ENCODE measurements around the gene PMAIP1.
A peak's percentile ranks its signal among the peaks of the same experiment; 100 is the strongest.
"Not testable (repeated sequence)": the region's sequence is repeated elsewhere in the genome, so short reads cannot be mapped to it uniquely, and the experiment has no call there.

The PMAIP1 gene

DNA sequence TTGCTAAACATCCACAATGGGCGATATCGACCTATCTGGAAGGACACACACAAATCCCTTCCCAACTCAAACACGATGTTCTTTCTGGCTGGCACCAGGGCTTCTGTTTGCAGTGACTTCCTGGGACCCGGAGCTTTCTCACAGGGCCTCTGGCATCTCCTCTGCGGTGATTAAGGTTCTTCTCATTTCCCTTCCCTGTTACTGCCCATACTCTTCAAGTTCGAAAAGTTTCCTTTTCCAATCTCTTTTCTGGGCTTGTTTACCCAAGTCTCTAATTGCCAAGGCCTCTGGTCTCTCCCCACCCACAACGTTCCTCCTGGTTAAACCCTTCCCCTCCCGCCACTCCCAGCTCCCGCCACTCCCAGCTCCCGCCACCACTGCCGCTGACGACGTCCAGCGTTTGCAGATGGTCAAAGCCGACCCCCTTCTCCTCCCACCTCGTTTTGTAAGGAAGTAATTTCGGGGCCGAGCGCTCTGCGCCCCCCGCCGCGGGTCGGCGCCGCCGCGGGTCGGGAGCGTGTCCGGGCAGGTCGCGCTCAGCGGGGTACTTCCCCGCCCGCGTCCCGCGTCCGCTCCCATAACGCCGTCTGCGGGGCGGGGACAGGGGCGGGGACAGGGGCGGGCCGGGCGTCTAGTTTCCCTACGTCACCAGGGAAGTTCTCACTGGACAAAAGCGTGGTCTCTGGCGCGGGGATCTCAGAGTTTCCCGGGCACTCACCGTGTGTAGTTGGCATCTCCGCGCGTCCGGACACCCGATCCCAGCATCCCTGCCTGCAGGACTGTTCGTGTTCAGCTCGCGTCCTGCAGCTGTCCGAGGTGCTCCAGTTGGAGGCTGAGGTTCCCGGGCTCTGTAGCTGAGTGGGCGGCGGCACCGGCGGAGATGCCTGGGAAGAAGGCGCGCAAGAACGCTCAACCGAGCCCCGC, at the start of gene PMAIP1:
PMAIP1 (plus strand) TSS at position 699 of the 924 bp plus-strand sequence; CDS start at position 881, 182 bp downstream.
- DNase-seq (ENCODE audit: low read depth in 2 of 2) = peak; percentile 81 to 82

DNA sequence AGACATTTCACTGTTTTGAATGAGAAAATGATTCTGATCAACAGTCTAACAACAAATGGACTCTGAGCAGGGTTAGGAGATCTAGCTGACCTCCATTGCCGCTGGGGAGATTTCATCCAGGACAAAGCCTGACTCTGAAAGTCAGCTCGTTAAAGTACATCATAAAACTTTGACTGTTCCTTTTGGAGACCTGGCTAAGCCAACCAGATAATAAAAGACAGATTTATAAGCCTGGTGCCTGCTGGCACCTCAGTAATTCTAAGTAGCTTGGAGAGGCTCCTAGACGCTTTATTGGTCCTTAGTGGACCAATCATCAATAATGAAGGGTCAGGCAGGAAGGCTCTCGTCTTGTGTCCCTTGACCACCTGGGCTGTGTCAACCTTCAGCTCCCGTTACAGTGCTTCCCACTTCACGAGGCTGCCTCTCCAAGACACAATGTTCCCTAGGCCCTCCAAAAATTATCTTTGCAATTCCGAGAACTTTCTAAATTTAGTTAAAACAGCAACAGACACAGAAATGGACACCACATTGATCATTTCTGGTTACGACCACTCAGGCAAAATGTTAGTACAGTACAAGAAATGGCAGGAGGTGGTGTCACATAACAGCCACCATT, 47.9 kb upstream of the PMAIP1 start:
- no peak for DNase-seq (ENCODE audit: low read depth in 2 of 2)

DNA sequence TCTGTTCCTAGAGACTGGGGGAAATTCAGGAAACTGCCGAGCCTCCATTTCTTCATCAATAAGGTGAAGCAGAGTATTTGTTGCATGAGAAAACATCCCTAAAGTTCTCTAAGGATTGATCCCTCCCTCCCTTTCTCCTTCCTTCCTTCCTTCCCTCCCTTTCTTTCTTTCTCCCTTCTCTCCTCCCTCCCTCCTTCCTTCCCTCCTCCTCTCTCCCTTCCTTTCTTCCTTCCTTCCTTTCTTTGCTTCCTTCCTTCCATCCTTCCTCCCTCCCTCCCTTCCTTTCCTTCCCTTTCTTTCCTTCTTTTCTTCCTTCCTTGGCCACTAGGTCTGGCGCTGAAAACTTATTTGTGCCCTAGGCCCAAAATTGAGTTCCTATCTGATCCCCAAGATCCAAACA, 47.2 kb upstream of the PMAIP1 start:
- DNase-seq (ENCODE audit: low read depth in 2 of 2) = no peak

DNA sequence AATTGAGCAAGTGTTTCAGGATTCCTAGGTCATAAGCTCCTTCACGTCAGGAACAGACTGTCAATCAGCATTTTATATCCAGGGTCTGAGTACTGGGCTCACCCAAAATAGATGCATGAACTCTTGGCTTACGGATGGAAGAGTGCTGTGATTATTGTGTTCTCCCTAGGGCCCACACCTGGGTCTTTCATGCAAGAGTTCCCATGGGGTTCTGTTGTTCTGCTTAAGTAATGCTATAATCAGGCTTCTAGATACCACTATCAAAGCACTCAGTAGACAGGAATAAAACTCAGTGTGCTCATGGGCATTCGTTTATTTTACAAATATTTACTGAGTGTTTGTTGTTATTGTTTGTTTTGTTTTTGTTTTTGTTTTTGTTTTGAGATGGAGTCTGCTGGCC, 46.4 kb upstream of the PMAIP1 start:
- DNase-seq (ENCODE audit: low read depth in 2 of 2) = no peak

DNA sequence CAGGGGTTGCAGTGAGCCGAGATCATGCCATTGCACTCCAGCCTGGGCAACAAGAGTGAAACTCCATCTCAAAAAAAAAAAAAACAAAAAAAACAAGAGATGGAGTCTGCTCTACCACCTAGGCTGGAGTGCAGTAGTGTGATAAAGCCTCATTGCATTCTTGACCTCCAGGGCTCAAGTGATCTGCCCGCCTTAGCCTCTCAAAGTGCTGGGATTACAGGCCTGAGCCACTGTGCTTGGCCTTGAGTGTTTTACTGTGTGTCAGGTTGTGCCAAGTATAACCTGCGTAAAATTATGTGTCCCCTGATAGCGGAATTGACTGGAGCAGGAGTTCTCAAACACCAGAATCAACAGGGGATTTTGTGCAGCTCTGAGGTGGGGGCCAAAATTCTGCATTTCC, 45.8 kb upstream of the PMAIP1 start:
- DNase-seq (ENCODE audit: low read depth in 2 of 2) = not testable (repeated sequence)

DNA sequence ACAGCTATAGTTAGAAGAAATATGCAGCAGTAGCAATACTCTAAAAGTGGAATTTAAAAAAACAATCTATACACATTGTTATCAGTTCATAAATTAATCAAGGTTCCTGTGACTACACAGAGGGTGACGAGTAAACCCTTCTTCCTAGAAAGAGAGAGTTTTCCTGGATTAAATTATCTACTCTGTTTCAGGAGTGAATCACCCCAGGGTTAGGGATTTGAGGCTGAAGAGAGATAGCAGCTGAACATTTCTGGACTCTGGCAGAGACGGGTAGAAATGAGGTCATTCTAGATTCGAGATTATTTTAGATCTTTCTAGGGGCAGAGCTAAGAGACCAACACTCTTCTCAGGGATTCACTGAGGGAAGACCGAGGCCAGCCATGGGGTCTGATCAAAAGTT, 38.8 kb upstream of the PMAIP1 start:
- no peak for DNase-seq (ENCODE audit: low read depth in 2 of 2)

DNA sequence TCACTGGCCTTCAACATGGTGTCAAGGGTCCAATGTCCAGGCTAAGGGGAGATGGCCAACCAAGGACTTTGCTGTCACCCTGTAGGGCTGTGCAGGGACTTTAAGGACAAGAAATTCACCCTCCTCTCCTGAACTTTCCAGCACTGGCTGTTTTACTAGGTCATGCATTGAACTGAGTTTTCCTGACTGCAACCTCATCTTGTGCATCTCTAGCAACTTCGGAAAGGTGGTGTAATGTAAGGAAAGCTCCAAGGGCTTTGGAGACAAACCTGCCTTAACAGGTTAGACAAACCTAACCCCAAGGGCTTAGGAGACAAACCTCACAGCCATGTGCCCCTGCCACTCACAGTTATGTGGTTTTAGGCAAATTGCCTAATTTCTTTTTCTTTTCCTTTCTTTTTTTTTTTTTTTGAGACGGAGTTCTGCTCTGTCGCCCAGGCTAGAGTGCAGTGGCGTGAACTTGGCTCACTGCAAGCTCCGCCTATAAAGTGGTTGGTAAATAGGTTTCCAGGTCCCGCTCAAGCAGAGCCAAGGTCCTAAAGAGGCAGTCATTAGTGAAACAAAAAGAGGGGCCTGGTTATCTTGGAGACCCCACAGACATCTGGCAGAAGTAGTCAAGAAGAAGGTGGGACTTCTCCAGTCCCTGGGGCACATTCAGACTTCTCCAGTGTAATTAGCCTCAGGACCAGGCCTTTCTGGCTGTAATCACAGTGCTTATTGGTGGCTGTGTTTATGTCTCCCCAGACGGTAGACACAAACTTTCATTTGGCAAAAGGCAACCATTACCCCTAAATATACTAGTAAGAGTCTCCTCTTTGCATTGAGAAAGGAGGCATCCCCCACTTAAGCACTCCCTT, 37.6 kb upstream of the PMAIP1 start:
- no peak for DNase-seq (ENCODE audit: low read depth in 2 of 2)

DNA sequence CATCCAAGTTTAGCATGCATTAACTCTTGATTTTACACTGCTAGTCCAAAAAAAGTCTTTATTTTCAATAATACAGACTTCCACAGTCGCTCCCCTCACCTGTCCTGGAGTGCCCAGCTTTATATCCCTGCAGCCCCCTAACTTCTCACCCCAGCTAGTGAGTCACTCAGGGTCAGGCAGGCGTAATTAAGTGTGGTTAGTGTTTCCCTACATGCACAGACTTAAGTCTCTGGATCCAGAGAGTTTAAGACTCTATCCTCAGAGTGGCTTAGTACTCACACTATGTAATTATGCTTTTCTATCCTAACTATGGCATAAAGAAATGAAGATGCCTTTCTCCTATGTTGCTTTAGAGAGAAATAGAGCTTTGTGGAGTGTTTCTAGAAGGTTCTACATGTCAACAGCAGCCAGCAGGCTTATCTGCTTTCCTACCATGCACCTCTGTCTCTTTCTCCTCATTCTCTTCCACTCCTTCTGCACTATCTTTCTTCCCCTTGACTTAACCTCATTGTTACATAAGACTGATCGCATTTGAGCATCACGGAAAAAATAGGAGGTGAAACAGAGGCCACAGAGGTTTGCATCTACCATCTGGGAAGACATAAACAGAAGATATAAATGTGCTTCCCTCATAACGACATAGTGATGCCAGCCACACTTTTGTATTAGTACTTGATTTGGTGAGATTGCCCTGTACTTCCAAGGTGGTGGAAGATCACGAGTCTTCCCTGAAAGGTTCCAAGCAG, 34.4 kb upstream of the PMAIP1 start:
- no peak for DNase-seq (ENCODE audit: low read depth in 2 of 2)

DNA sequence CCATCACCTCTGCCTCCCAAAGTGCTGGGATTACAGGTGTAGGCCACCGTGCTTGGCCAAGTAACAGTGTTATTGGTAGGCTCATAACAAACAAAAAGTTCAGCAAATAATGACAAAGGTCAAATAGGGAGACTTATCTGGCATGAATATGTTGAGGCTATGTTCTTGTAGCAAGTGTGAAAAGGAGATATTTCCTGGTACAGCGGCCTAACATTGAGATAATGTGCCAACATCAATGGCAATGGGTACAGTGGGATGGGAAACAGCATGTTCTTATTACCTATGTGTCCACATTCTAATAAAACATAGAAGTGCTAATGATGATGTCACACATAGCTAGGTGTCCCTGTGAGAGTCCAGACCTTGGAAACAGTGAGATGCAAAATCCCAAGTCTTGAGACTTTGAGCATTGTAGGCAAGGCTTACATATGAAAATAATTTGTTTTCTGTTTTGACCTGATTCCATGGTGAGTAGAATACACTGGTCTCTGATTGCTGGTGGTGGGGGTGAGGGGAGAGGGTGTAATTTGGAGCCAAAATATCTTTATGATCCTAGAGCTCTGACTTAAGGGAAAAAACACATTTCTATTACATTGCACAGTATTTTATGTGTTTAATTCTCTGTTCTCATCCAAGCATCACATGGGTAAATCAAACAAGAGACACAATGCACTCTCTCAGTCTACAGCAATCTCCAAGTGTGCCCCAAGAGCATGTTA, 33.1 kb upstream of the PMAIP1 start:
- DNase-seq (ENCODE audit: low read depth in 2 of 2) = no peak

DNA sequence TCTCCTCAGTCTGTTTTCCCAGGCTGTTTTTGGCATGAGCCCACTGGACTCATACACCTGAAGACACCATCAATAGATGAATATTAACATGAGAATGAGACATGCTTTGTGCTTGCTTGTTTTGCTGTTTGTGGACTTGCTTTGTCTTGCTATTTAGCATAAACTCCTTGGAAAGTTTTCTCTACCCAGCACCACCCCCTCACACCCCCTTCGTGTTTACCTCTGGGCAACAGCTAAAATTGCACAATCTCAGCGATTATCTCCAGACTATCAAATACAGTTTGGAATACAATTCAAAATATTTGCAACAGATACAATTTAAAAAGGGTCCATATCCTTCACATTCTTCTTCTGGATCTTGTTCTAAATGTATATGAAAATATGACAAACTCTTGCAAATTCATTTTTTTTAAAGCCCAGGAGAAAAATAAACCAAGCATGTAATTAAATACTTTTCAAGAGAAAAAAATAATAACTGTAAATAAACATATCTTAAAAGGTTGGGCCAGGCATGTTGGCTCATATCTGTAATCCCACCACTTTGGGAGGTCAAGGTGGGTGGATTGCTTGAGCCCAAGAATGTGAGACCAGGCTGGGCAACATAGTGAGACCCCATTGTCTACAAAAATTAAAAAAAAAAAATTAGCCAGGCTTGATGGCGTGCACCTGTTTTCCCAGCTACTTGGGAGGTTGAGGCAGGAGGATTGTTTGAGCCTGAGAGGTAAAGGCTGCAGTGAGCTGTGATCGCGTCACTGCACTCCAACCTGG, 32.3 kb upstream of the PMAIP1 start:
- DNase-seq (ENCODE audit: low read depth in 2 of 2) = no peak

DNA sequence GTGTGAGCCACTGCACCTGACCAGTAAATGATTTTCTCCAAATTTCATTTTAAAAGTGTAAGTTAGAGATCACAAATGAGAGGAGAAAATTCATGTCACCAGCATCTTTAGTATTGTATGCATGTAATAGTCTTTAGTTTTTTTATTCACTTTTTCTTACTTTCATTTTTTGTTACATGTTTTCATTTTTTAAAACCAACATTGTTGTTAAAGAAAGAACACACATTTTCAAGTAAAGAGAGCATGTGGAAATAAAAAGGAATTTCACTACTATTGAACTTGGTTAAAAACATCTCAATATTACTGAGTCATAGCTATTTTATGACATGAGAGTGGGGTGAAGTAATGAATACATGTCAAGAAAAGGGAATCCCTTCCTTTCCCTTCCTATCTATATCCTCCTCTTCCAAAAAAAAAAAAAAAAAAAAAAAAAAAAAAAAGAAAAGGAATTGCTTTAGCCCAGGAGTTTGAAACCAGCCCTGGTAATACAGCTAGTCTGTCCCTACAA, 29.1 kb upstream of the PMAIP1 start:
- DNase-seq (ENCODE audit: low read depth in 2 of 2) = no peak

DNA sequence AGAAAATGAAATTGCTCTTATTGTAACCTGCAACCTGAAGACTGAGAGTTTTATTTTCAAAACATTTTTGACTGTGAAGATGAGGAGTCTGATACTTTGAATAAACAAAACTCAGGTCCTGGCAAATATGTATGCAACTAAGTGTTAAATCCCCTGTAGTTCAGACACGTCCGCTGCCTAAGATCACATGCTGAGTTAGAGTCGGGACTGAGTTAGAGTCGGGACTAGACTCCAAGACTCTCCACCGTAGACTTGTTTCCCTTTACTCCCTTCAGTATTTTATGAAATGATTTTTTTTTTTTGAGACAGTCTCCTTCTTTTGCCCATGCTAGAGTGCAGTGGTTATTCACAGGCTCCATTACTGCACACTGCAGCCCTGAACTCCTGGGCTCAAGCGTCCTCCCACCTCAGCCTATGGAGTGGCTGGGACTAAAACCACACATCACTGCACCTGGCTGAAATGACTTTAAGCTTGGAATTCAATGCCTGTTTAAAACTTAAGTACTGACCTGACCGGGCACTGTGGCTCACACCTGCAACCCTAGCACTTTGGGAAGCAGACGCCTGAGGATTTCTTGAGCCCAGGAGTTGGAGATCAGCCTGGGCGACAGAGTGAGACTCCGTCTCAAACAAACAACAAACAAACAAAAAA, 28.0 kb upstream of the PMAIP1 start:
- DNase-seq (ENCODE audit: low read depth in 2 of 2) = no peak

DNA sequence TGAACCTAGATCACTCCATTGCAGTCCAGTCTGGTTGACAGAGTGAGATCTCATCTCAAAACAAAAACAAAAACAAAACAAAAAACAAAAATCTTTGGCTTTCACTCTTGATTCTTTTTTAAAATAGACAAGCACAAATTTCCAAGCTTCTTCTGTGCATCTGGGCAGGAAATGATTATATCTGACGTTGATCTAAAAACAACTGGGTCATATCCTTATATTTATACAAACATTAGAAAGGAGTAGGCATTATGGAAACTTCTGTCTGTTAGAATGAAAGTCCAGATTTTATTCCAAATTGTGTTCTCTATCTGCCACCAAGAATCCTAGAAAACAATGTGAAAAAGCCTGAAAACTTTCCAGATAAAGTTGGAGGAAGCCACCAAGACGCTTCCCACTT, 26.2 kb upstream of the PMAIP1 start:
- DNase-seq (ENCODE audit: low read depth in 2 of 2) = no peak

DNA sequence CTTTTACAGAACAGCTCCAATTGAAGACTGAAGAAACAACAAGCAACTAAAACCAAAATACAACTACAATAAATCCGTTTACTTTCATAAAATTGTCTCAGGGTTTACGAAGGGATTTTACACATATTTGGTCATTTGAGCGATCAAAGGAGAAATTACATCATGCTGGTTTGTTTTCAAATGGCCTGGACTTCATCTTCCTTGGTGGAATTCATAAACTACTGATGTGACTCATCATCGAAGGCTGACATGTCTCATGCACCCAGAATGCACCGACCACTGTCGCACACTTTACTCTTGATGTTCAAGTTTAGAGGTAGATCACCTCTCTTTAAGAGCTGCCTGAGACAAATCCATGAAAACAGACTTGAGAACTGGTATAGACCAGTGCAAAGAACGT, 25.6 kb upstream of the PMAIP1 start:
- no peak for DNase-seq (ENCODE audit: low read depth in 2 of 2)

DNA sequence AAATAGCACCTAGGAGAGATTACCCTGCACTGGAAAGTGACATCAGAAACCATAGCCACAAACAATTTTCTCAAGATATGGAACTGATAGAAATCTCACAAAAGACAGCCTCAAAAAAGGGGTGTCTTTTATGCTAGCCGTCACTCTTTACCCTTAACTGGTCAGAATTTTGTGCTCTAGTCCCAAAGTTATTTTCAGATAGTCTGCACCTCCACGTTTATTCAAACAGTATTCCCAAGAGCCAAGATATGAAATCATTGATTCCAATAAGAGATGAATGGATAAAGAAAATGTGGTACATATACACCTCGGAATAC, 23.5 kb upstream of the PMAIP1 start:
- no peak for DNase-seq (ENCODE audit: low read depth in 2 of 2)

DNA sequence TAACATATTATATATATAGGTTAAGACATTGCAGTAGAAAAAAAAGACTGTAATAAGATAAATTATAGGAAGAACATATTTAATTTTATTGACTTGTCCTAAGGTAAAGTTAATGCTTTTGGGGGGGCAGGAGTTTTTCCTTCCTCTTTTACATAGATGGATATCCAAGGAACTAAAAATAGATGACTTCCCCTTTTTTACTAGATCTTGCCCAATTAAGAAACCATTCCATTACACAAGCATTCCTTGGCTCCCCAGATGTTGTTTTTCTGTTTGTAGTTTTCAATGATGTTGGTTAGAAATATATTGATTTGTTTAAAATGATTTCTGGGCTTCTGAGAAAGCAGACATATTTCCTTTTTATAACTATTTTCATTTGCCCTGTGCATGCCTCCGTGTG, 22.4 kb upstream of the PMAIP1 start:
- no peak for DNase-seq (ENCODE audit: low read depth in 2 of 2)

DNA sequence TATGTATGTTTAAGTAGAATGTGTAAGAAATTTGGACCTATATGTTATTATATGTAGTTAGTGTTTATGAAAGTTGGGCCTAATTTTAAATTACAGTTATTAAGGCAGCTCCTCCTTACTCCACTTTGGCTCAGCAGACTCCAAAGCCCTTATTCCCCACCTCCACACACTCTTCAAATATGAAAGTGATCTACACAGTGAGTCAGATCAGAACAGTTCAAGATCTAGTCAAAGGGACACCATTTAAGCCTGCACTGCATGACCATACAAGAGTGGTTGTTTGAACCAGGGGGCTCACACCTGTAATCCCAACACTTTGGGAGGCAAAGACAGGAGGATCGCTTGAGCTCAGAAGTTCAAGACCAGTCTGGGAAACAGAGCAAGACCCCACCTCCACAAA, 21.2 kb upstream of the PMAIP1 start:
- DNase-seq (ENCODE audit: low read depth in 2 of 2) = no peak

DNA sequence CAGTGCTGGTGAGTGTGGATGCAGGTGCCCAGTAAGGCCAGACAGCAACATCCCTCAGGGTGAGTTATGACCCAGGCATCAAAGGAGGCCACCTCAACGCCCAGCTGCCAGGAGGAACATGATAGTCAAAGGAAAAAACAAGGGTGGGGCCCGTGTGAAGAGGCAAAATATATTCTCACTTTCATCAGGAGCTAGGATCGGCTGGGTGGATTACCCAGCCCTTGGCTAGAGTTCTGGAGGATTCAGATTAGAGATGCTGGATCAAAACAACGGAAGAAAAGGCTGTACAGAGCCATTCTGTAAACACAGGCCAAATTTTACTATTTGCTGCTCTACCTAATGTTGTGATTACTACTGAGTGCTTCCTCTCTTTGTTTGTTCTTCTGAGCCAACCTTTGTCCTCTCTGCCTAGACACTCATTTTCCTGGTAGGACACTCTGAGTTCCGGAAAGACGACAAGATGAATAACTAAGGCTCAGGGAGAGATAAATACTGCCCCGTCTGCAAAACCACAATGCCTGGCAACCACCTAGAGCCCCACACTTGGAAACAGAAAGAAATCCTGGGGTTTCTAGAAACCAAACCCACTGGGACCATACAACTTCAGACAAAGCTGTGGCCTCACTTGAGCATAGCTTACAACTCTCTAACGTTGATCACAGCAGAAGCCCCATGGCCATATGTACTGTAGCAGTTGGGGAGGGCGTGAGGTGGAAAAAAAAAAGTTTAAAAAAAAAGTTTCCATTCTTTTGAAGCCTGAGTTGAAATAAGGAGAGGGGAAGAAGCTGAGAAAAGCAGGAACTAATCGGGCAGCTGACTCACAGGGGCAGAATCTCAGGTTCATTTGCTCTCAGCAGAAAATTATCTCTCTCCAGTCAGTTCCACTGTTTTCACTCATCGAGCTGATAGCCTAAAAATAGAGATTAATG, 17.8 kb upstream of the PMAIP1 start:
- no peak for DNase-seq (ENCODE audit: low read depth in 2 of 2)

DNA sequence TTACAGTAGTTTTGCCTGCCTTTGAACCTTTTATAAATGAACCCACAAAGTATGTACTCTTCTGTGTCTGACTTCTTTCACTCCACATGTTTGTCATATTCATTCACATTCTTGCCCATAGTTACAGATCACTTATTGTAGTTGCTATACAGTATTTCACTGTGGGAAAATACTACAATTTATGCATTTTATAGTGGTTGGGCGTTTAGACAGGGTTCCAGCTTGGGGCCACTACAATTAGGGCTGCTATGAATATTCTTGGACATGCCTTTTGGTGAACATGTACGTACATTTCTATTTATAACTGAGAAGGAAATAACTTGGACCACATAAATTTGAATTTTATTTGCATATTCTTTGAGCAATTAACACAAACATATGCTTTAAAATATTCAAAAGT, 15.4 kb upstream of the PMAIP1 start:
- DNase-seq (ENCODE audit: low read depth in 2 of 2) = no peak
